Measurements from ENCODE around the gene PGM1.

- TF ChIP-seq CTCF (conservative IDR thresholded peaks at IDR 0.05; ENCODE audit: low read length) (peak; percentile 88), EZH2phosphoT487 (IDR thresholded peaks at IDR 0.05; ENCODE audit: borderline replicate concordance, low read depth, low read length) (no peak)
Measured at GRCh38 chr1:63615768-63616420, 22.7 kb downstream of the PGM1 start.
